HL-60/S4 treated with retinoic acid at 250 ng/mL for 4 days and 3 days (cell line): ENCODE results near the gene NKRF.

Experiments used
- in situ Hi-C: fragments of 300-500 bp; cut with MboI; formaldehyde crosslinking; loops from 2 replicates; pipeline ENCODE4 v1.7.0; 2022; ENCODE audit warnings: low sequenced_read_pairs

NKRF gene

GRCh38 chrX:119617517-119618164 lies 11.4 kb upstream of the NKRF start:
- in situ Hi-C loops = no loop called here

DNA sequence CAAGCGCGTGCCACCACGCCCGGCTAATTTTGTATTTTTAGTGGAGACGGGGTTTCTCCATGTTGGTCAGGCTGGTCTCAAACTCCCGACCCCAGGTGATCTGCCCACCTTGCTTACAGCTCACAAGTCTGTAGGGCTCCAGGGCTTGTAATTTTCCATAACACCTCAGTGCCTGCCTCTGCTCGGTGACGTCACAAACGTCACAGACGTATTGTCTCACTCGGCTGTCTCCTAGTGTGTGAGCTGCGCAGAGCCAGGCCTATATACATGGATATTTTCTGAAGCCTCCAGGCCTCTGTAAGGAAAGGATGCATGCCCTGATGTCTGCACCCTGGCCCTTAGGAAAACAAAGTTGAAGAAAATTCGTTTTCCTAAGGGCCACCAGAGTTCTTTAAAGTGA lies 8.6 kb upstream of the NKRF start:
- in situ Hi-C loops = no loop called here

DNA sequence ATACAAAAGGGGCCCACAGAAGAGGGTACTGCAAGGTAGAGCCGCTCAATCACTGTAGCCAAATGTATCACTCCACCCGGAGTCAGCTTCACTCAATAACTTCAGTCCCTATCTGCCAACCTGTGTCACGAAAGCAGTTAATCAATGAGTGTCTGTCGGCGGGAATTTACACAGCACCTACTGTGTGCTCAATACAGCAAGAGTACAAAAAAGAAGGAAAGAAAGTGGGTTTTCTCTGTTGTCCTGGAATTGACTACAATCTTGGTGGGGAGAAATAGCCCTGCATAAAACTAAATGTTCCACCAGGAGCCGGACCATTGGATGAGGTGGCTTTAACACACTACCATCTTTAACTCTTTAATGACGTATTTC lies 780 bp upstream of the NKRF start:
- in situ Hi-C loops = no loop called here

GRCh38 chrX:119605464-119606279 lies 552 bp downstream of the NKRF start:
- in situ Hi-C loops = no loop called here

DNA sequence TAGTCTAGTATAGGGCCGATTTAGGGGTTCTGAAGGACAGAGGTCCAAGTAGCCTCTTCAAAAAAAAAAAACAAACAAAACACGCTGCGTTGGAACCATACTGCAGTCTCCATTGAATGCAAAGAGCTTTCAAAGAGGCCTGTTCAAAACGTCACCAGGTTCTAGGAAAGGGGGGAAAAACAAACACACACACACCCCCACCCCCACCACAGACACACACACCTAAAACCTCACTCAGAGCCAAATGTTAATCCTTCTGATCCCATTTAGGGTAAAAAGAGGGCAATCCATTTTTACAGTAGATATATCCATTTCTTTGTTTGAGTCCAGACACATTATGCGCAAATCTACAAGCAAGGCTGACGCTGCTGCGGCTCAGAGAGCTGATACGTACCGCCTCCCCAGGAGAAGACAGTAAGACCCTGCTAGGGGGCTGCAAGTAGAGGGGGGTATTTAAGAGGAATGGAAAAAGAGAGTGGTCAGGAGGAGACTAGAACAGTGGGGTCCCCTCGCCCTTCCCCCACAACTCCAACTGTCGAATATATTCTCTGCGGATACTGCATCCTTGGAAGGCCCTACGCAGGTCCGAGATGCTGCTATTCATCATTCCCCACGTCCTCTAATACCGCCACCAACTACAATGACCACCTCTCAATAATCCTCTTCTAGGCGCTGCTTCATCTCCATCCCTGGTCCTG lies 1.3 kb downstream of the NKRF start:
- in situ Hi-C loops = no loop called here

DNA sequence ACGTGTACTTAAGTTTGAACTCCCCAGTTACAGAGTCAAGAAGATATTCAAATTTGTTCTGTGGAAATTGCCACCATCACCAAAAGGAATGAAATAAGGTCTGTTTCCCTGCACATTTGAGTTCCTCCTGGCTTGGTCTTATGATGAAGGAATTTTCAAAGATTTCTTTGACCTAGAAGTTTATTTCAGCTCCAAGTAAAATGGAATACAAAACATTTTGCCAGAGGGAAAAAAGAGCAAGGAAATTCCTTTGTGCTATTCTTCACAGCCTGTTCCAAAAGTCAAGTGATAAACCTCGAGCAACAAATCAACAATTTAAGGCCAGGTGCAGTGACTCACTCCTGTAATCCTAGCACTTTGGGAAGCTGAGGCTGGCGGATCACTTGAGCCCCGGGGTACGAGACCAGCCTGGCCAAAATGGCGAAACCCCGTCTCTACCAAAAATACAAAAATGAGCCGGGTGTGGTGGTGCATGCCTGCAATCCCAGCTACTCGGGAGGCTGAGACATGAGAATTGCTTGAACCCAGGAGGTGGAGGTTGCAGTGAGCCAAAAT lies 3.4 kb downstream of the NKRF start:
- in situ Hi-C loops = no loop called here

- in situ Hi-C loops = no loop called here
Measured at GRCh38 chrX:119589810-119590209, 16.4 kb downstream of the NKRF start.

- in situ Hi-C loops = no loop called here
Measured at GRCh38 chrX:119583431-119584059, 22.7 kb downstream of the NKRF start.

DNA sequence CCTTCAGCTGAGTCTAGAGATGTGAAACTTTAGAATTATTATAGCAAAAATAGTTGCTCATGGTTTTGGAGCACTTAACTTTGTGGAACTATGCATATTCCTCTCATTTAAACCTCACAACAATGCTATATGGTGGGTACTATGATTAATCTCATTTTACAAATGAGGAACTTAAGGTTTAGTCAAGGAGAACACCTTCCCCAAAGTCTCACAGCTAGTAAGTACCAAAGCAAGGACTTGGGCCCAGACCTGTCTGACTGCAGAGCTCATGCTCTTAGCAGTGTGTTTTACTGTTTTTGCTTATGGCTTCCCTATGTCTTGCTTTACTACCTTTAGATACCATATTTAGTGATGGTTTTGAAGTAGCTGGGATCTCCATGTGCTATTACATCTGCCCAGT lies 26.8 kb downstream of the NKRF start:
- in situ Hi-C loops = no loop called here

- in situ Hi-C loops = no loop called here
Measured at GRCh38 chrX:119574394-119575266, 31.6 kb downstream of the NKRF start, which contains the start of gene UBE2A. UBE2A (plus strand) TSS chrX:119574563; CDS start chrX:119574712, 149 bp downstream.

GRCh38 chrX:119573840-119574393 lies 32.3 kb downstream of the NKRF start:
- in situ Hi-C loops = no loop called here

- in situ Hi-C loops = no loop called here
Measured at GRCh38 chrX:119573222-119573621, 33.0 kb downstream of the NKRF start.

DNA sequence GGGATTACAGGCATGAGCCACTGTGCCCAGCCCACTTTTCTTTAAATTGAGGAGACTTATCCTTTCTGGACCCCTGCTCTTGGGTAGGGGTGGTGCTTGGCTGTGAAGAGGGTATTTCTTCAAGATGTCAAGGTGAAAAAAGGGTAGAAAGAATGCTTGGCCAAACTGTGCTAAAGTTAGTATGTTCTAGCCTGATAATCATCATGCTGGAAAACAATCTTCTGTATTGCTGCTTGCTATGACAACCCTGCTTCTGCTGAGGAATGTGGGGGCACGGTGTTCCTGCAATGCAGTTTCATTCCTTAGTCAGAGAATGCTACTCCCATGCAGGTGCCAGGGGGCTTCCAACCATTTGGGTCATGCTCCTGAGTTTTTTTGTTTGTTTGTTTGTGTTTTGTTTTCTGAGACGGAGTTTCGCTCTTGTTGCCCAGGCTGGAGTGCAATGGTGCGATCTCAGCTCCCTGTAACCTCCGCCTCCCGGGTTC lies 35.8 kb downstream of the NKRF start:
- in situ Hi-C loops = no loop called here

DNA sequence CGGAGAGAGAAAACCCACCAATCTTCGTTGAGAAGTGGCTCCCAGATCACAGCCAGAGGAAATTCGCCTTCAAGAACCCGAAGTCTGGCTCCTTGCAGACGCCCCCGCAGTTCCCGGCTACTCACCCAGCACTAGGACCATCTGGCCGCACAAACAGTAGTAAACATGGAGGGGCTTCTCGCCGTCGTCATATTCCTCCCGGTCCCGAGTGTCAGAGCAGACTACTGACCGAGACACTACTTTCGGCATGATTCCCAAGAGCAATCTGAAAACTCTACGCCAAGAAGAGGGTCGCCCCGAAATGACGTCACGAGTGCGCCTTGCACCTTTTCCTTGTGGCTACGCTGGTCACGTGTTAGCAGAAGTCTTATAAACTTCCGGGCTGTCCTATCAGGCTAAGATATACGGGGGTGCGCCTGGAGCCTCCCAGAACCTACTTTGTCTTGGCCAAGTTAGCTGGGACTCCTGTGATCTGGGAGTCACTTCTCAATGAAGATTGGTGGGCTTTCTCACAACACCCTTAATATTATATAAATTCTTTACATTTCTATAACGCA lies 41.0 kb downstream of the NKRF start, which contains the start of gene STEEP1:
Gene STEEP1, minus strand, starts transcription at position 303 of the 557 bp plus-strand sequence. Its CDS starts 54 bp downstream, at position 249.
- in situ Hi-C loops = no loop called here

DNA sequence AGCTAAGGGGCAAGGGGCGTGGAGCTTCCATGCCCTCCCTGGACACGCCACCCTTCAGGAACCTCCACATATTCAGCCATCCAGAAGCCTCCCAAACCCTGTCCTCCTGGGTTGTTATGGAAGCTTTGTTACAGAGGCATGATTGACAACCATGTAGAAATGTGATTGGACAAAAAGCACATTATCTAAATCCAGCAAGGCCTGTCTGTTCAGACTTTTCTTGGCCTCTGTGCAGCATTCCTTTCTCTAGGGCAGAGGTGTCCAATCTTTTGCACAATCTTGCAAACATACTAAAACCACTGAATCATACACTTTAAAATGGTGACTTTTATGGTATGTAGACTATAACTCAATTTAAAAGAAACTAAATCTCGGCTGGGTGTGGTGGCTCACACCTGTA lies 53.7 kb downstream of the NKRF start:
- in situ Hi-C loops = no loop called here

DNA sequence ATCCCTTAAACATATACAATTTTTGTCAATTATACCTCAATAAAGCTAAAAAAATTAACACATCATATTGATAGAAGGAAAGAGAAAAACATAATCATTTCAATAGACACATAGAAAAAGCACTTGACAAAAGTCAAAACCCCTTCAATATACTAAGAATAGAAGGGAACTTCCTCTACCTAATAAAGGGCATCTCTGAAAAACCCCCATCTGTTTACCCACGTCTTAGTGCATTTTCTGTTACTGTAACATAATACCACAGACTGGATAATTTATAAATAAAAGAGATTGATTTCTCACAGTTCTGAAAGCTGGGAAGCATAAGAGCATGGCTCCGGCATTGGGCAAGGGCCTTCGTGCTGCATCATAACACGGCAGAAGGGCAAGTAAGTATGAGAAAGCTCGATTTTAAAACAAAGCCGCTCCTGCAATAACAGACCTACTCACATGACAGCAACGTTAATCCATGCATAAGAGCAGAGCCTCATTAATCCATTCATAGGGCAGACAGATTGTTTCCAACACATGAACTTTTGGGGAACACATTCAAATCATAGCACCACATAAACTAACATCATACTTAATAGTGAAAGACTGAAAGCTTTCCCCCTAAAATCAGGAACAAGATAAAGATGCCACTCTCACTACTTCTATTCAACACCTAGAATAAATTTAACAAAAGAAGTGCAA lies 56.8 kb downstream of the NKRF start:
- in situ Hi-C loops = no loop called here

GRCh38 chrX:119541188-119541587 lies 65.0 kb downstream of the NKRF start:
- in situ Hi-C loops = no loop called here

- in situ Hi-C loops = no loop called here
Measured at GRCh38 chrX:119539872-119540271, 66.4 kb downstream of the NKRF start.
